Measurements from ENCODE around the gene HECTD4.

The HECTD4 gene

DNA sequence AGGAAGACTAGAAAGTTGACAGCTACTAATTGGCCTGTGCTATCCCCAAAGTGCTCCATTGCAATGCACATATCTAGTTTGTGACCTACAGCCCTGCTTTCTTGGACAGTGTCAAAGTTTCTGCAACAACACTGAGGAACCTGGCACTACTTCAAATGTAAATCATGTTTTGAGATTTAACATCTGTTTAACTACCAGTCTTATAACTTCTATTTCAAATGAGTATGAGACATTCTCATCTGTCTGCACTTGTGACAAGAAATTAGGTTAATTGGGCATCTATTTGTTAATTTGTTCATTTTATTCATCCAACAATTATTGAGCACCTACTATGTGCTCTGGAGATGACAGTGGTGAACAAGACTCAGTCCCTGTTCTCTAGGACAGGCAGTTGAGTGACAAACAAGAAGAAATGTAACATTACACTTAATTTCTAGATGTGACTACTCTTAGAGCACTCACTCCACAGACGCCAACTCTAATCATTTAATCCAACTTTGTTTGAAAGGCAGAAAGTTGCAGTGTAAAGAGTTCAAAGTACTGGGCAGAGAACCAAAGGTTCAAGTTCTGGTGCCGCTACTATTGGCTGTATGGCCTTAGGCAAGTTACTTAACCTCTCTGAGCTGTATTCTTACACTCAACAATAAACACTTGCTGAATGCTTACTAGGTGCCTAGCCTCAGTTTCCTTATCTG, 74.8 kb downstream of the HECTD4 start:
- H3K4me3 ChIP-seq (replicated peaks; ENCODE audit: low read depth, low read length) = no peak overlapping the region
- H3K27me3 ChIP-seq (replicated peaks; ENCODE audit: control insufficient read depth, insufficient read depth, low read length) = no peaks in the 10 kb centered on the region
- H3K36me3 ChIP-seq (ENCODE audit: control insufficient read depth, insufficient read depth, low read length) = peaks cover 2% of the 10 kb centered on the region
- DNase-seq (ENCODE audit: extremely low read depth, insufficient read length) = no peak
- TF ChIP-seq, protein P1, sequence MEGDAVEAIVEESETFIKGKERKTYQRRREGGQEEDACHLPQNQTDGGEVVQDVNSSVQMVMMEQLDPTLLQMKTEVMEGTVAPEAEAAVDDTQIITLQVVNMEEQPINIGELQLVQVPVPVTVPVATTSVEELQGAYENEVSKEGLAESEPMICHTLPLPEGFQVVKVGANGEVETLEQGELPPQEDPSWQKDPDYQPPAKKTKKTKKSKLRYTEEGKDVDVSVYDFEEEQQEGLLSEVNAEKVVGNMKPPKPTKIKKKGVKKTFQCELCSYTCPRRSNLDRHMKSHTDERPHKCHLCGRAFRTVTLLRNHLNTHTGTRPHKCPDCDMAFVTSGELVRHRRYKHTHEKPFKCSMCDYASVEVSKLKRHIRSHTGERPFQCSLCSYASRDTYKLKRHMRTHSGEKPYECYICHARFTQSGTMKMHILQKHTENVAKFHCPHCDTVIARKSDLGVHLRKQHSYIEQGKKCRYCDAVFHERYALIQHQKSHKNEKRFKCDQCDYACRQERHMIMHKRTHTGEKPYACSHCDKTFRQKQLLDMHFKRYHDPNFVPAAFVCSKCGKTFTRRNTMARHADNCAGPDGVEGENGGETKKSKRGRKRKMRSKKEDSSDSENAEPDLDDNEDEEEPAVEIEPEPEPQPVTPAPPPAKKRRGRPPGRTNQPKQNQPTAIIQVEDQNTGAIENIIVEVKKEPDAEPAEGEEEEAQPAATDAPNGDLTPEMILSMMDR (IDR thresholded peaks at IDR 0.05; ENCODE audit: insufficient read depth, low read length, poor library complexity, severe bottlenecking) = no peak

DNA sequence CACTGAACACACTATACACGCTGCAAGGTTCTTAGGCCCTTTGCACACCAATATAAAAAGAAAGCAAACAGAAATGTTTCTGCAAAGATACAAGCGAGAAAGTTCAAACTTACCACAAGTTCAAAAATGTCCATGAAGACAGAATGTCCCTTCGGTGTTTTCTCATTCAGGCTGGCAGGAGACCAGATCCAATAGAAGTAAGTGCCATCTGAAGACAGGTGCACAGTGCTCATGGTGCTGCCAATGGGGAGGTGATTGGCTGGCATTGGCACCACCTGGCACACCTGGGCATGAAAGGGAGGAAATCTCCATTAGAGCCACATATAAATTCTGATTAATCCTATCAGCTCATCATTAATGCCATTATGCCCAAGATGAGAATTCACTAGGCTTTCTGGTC, 76.3 kb downstream of the HECTD4 start:
- TF ChIP-seq, protein P1 (IDR thresholded peaks at IDR 0.05; ENCODE audit: insufficient read depth, low read length, poor library complexity, severe bottlenecking) = no peak
- H3K4me3 ChIP-seq (replicated peaks; ENCODE audit: low read depth, low read length) = no peak overlapping the region
- H3K27me3 ChIP-seq (replicated peaks; ENCODE audit: control insufficient read depth, insufficient read depth, low read length) = no peaks in the 10 kb centered on the region
- peaks cover 8% of the 10 kb centered on the region for H3K36me3 ChIP-seq (ENCODE audit: control insufficient read depth, insufficient read depth, low read length)
- no peak for DNase-seq (ENCODE audit: extremely low read depth, insufficient read length)

DNA sequence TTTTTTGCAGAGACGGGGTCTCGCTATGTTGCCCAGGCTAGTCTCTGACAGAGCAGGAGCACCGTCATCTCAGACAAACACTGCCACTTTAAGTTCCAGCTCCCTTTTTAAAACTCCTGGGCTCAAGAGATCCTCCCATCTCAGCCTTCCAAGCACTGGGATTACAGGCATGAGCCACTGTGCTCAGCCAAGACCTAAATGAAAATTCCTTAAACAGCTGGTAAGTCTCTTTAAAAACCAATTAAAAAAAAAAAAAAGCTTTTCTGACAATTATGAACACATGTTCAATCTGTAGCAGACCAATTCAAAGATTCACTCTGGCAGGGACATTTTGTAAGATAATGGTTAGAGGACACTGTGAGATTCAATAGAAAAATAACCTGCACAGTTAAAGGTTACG, 77.8 kb downstream of the HECTD4 start:
- Histone ChIP-seq H3K27me3 (replicated peaks; ENCODE audit: control insufficient read depth, insufficient read depth, low read length) (no peaks in the 10 kb centered on the region), H3K36me3 (ENCODE audit: control insufficient read depth, insufficient read depth, low read length) (peaks cover 8% of the 10 kb centered on the region), H3K4me3 (replicated peaks; ENCODE audit: low read depth, low read length) (no peak overlapping the region)
- no peak for DNase-seq (ENCODE audit: extremely low read depth, insufficient read length)
- TF ChIP-seq, protein P1 (IDR thresholded peaks at IDR 0.05; ENCODE audit: insufficient read depth, low read length, poor library complexity, severe bottlenecking) = no peak

DNA sequence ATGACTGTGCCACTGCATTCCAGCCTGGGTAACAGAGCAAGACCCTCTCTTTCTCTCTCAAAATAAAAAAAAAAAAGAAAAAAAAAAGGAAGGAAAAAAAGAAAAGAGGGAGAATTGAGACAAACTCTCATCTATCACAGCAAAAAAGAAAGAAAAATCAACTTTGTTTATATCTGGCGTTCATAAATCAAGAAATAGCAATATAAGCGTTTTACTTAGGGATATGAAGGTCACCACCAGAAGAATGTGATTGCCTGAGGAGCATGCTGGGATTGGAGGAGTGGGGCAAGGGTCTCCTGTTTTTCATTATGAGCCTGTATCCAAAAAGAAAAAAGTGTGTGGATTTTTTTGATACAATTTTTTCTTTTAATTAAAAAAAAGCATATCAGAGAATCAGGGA, 78.4 kb downstream of the HECTD4 start:
- Histone ChIP-seq H3K36me3 (ENCODE audit: control insufficient read depth, insufficient read depth, low read length) (peaks cover 8% of the 10 kb centered on the region), H3K27me3 (replicated peaks; ENCODE audit: control insufficient read depth, insufficient read depth, low read length) (no peaks in the 10 kb centered on the region), H3K4me3 (replicated peaks; ENCODE audit: low read depth, low read length) (no peak overlapping the region)
- DNase-seq (ENCODE audit: extremely low read depth, insufficient read length) = no peak
- TF ChIP-seq, protein P1 (IDR thresholded peaks at IDR 0.05; ENCODE audit: insufficient read depth, low read length, poor library complexity, severe bottlenecking) = no peak

DNA sequence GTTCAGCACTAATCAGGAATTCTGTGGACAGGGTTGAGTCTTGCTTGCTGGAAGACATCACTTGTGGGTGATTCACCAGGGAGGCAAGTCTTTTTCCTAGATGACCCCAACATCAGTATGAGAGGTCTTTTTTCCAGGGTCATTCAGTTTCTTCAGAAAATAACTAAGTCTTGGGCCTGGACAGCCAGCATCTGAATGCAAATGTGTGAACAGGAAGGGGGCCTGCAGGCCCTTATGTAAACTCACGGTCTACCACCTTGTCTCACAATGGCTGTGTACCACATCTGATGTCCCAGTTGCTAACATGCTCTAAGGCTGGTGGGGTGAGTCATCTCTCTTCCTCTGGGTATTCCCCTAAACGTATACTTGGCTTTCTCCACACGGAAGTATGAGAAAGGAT, 79.2 kb downstream of the HECTD4 start:
- DNase-seq (ENCODE audit: extremely low read depth, insufficient read length) = peak; percentile 80
- H3K36me3 ChIP-seq (ENCODE audit: control insufficient read depth, insufficient read depth, low read length) = peaks cover 8% of the 10 kb centered on the region
- no peak overlapping the region for H3K4me3 ChIP-seq (replicated peaks; ENCODE audit: low read depth, low read length)
- no peaks in the 10 kb centered on the region for H3K27me3 ChIP-seq (replicated peaks; ENCODE audit: control insufficient read depth, insufficient read depth, low read length)
- TF ChIP-seq, protein P1 (IDR thresholded peaks at IDR 0.05; ENCODE audit: insufficient read depth, low read length, poor library complexity, severe bottlenecking) = no peak

DNA sequence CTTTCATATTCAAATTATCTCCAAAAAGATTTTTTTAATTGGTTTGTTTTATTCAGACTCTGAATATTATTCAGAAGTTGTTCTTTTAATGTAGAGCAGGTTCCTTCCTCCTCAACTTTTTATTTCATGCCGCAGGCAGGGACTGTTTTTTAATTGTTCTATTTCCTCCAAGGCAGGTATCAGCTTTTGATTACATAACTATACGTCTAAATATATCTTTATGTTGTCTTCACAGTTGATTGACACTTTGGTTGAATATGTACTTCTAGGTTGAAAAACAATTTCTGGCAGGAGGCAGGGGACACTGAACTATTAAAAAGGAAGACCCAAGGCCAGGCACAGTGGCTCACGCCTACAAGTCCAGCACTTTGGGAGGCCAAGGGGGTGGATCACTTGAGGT, 82.5 kb downstream of the HECTD4 start:
- no peaks in the 10 kb centered on the region for H3K27me3 ChIP-seq (replicated peaks; ENCODE audit: control insufficient read depth, insufficient read depth, low read length)
- peaks cover 20% of the 10 kb centered on the region for H3K36me3 ChIP-seq (ENCODE audit: control insufficient read depth, insufficient read depth, low read length)
- H3K4me3 ChIP-seq (replicated peaks; ENCODE audit: low read depth, low read length) = no peak overlapping the region
- TF ChIP-seq, protein P1 (IDR thresholded peaks at IDR 0.05; ENCODE audit: insufficient read depth, low read length, poor library complexity, severe bottlenecking) = no peak
- DNase-seq (ENCODE audit: extremely low read depth, insufficient read length) = no peak
